Endothelial cell (in vitro differentiated cells): Measurements from ENCODE around the gene CAMTA1. TPM values are rescaled to one million over a fixed set of nuclear protein-coding genes. Genes with fewer than 3 reads are reported as not detected.

Experiments used
- DNase-seq: peaks from one replicate; pipeline ENCODE4 v3.0.0; 2021; ENCODE audit warnings: low spot score
- H3K27ac Mint-ChIP-seq: one replicate; pipeline ENCODE4 v1.8.0; 2021; ENCODE audit warnings: mixed read lengths, inconsistent platforms; ENCODE audit not compliant: unreplicated experiment
- H3K27me3 Mint-ChIP-seq: one replicate; pipeline ENCODE4 v1.8.0; 2021; ENCODE audit warnings: mild to moderate bottlenecking, moderate library complexity, mixed read lengths, inconsistent platforms; ENCODE audit not compliant: unreplicated experiment
- H3K36me3 Mint-ChIP-seq: one replicate; pipeline ENCODE4 v1.8.0; 2021; ENCODE audit warnings: mild to moderate bottlenecking, low read depth, mixed read lengths, inconsistent platforms; ENCODE audit not compliant: unreplicated experiment
- H3K4me1 Mint-ChIP-seq: one replicate; pipeline ENCODE4 v1.8.0; 2021; ENCODE audit warnings: mild to moderate bottlenecking, mixed read lengths, inconsistent platforms; ENCODE audit not compliant: unreplicated experiment
- H3K4me3 Mint-ChIP-seq: one replicate; pipeline ENCODE4 v1.8.0; 2021; ENCODE audit warnings: mild to moderate bottlenecking, mixed read lengths, inconsistent platforms; ENCODE audit not compliant: unreplicated experiment
- H3K9me3 Mint-ChIP-seq: one replicate; pipeline ENCODE4 v1.8.0; 2021; ENCODE audit warnings: mixed read lengths, inconsistent platforms; ENCODE audit not compliant: unreplicated experiment
- CTCF ChIP-seq: fragments of 200-600 bp; sonication (generic); IDR thresholded peaks from one replicate; pipeline ENCODE4 v1.5.0; 2021; ENCODE audit warnings: antibody characterized with exemption; ENCODE audit not compliant: unreplicated experiment
- total RNA-seq: library from RNA; stranded (reverse); fragmentation: NEBNext Ultra II Directional; extraction: Animal tissue kit (Norgen Biotek cat#: 25700); gene quantifications from one replicate; pipeline ENCODE4 v1.2.1, GENCODE V29; 2021; ENCODE audit not compliant: unreplicated experiment

Gene CAMTA1
- total RNA-seq, 1 donor from 2014 or later = 87.3 TPM

DNA sequence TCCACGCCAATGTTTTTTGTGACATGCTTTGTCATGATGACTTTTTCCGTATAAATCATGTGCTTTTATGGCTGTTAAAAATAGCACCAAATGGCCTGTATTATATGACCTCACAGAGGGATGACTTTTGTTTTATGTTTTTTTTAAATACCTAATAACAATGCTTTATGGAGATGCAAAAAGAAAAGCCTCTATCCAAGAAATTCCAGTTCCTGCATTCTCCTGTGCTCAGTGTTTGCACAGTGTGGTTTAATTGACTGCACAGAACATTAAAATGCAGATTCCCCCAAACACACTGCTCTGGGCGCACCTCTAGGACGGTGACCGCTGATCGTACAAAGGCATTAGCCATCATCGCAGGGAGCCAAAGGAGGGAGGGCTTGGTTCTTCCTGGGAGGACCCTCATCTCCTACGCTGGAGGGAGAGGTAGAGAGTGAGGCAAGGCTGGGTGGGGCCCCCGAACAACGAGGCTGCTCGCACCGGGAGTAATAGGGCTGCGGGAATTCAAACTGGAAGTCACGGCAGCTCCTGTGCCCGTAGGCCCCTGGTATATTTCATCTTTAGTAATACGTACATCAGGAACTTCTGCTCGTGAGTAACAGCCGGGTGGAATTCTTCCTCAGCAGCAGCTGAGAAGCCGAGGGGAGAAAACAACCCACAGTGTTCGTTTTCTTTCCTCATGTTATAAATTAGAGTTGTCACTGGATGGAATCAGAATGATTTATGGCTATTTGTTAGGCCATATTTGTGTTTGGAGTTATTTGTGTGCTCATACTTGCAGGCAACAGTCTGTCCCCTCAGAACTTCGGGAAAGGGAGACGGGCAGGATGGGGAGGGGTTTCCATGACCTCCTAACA lies 465.6 kb downstream of the CAMTA1 start:
- no peak overlapping the region for H3K27ac Mint-ChIP-seq
- H3K4me3 Mint-ChIP-seq = no peak overlapping the region
- DNase-seq = no peak
- H3K27me3 Mint-ChIP-seq = peaks cover 4% of the 10 kb centered on the region
- H3K36me3 Mint-ChIP-seq = no peaks in the 10 kb centered on the region
- H3K9me3 Mint-ChIP-seq = no peaks in the 10 kb centered on the region
- no peak for TF ChIP-seq CTCF
- H3K4me1 Mint-ChIP-seq = peaks cover 17% of the 10 kb centered on the region

- Mint-ChIP-seq H3K9me3 (no peaks in the 10 kb centered on the region), H3K4me3 (no peak overlapping the region), H3K4me1 (peaks cover 17% of the 10 kb centered on the region), H3K27ac (no peak overlapping the region), H3K27me3 (peaks cover 4% of the 10 kb centered on the region), H3K36me3 (no peaks in the 10 kb centered on the region)
- no peak for TF ChIP-seq CTCF
- DNase-seq = no peak
Observed at GRCh38 chr1:7251454-7251800, 466.2 kb downstream of the CAMTA1 start.

DNA sequence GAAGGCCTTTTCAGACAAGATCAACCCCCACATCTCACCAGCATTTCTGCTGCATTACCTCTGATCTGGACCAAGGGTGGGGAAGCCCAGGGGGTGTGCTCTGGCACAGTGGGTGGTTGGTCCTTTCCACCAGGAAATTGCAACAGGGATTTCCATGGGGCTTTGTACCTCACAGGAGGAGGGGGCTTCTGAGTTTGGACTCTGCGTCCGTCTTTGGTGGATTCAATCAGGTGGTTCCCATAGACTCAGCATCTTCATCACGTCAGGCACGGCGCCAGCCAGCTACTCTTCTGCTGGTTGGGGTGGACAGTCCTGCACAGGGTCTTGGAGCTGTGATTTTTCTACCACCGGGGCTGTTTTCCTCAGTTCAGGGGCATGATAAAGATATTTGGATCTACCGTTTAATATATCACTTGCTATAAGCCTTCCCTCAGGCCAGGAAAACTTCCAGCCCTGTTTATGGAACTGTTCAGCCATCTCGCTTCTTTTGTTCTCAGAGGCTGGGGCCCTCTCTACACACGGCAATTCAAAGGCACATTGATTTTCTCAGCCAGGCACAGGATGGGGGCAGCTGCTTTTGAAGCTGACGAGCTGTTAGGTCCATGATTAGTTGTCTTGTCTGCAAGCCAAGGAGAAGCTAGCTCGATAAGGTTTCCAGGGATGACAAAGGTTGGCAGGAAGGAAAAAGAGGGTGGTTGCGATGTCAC lies 467.3 kb downstream of the CAMTA1 start:
- no peak overlapping the region for H3K4me3 Mint-ChIP-seq
- peaks cover 4% of the 10 kb centered on the region for H3K27me3 Mint-ChIP-seq
- H3K27ac Mint-ChIP-seq = no peak overlapping the region
- no peak for DNase-seq
- no peaks in the 10 kb centered on the region for H3K9me3 Mint-ChIP-seq
- no peaks in the 10 kb centered on the region for H3K36me3 Mint-ChIP-seq
- no peak for TF ChIP-seq CTCF
- peaks cover 18% of the 10 kb centered on the region for H3K4me1 Mint-ChIP-seq

DNA sequence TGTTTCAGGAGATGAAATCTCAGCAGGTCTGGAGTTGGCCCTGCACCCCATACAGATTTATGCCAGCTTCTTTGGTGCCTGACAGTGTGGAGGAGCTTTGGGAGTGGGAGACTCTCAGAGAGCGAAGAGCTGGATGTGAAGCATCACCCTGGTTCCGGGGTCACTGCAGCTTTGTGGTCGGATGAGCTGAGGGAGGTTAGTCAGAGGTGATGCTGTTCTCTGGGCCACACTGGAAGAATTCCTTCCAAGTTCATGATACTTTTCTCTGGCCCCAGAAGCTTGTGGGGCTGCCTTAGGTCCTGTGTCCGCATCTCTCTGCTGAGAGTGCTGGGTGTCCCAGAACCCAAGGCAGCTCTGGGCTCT lies 467.8 kb downstream of the CAMTA1 start:
- TF ChIP-seq CTCF = no peak
- Mint-ChIP-seq H3K4me3 (no peak overlapping the region), H3K9me3 (no peaks in the 10 kb centered on the region), H3K4me1 (peaks cover 13% of the 10 kb centered on the region), H3K27ac (no peak overlapping the region), H3K36me3 (no peaks in the 10 kb centered on the region), H3K27me3 (peaks cover 4% of the 10 kb centered on the region)
- DNase-seq = no peak

GRCh38 chr1:7253988-7254587 lies 468.8 kb downstream of the CAMTA1 start:
- Mint-ChIP-seq H3K4me1 (peaks cover 7% of the 10 kb centered on the region), H3K36me3 (no peaks in the 10 kb centered on the region), H3K27me3 (peaks cover 4% of the 10 kb centered on the region), H3K9me3 (no peaks in the 10 kb centered on the region), H3K27ac (no peak overlapping the region), H3K4me3 (no peak overlapping the region)
- DNase-seq = no peak
- no peak for TF ChIP-seq CTCF
